Ramos (cell line): ENCODE measurements around the gene OBP2B.
"Not testable (repeated sequence)": the region's sequence is repeated elsewhere in the genome, so short reads cannot be mapped to it uniquely, and the experiment has no call there.

Experiments
- in situ Hi-C: fragments of 300-500 bp; cut with MboI; formaldehyde crosslinking; loops from one replicate; pipeline ENCODE4 v1.14.3; 2022; ENCODE audit warnings: low sequenced_read_pairs; ENCODE audit not compliant: unreplicated experiment

The OBP2B gene

DNA sequence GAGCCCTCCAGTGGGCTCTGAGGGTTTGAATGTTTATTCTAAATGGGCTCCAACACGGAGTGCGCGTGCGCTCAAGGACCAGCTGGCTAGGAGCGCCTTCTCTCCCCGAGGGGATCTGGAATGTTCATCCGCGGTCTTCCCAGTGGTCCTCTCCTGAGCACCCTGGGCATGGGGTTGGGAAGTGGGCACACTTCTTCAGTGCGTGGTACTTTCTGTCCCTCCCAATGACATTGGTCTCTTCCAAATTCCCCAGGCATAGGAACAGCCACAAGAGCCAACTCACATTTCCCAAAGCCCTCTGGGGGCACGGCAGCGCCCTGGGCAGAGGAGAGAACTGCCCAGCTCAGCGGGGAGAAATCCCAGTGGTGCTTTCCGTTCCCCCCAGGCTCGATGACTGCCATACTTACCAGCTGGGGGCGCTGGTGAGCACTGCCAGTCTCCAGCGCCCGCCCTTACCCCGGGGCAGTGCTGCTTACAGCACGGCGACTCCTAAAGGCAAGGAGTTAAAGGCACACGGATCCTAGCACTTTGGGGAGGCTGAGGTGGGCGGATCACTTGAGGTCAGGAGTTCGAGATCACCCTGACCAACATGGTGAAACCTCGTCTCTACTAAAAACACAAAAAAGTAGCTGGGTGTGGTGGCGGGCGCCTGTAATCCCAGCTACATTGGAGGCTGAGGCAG lies 29.9 kb upstream of the OBP2B start:
- in situ Hi-C loops: no loop called here

DNA sequence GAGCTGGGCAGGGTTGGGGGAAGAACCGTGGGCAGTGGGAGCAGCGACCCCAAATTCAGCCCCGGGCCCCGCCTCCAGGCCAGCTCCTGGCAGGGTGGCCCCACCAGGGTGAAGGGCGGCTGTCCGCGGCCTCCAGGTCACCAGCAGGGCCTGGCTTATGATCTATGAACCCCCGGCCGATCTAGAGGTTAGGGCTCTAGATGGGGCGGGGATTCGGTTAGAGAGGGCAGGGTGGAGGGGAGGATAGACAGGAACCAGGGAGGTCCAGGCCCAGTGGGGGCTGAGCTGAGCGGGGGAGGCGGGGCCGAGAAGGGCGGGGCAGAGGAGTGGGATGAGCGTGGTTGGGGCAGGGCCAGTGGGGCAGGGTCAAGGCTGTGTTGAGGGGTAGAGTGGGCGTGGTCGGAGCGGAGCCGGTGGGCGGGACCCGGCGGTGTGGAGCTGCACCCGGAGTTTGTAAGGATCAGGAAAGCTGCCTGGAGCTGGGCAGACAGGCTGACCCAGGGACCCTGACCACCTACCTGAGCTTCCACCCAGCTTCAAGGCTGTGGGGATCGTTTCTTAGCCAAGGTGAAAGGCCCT lies 29.3 kb upstream of the OBP2B start:
- in situ Hi-C loops: no loop called here

- in situ Hi-C loops: no loop called here
Measured at GRCh38 chr9:133237035-133237731, 28.1 kb upstream of the OBP2B start.

DNA sequence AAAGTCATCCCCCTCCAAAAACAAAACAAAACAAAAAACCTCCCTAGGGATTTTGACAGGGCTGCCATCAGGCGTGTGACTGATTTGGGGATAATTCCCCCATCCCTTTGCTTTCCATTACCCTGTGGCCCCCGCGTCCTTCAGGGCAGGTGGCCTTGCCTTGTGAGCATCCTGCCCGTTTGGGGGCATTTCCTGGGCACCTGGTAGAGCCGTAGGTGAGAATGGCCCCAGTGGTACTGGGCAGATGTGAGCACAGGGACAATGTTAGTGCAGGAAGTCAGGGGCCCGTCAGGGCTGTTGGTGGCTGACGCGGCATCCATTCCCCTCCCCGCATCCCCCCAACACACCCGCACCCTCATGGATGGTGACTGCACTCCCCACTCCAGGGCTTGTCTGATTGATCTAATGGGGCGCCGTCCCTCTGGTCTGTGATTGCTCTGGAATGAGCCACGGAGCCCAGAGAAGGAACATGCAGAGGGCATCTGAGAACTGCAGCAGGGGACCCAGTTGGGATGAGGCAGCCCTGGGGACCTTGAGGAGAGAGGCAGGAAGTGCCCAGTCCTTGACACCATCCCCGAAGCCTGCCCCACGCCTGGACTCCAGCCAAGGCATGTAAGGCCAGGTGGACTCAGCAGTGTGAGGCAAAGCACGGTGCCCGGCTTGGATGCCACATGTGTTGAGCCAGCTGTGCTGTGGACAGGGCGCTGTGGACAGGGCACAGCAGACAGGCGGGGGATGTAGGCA lies 27.4 kb upstream of the OBP2B start:
- in situ Hi-C loops: not testable (repeated sequence)

DNA sequence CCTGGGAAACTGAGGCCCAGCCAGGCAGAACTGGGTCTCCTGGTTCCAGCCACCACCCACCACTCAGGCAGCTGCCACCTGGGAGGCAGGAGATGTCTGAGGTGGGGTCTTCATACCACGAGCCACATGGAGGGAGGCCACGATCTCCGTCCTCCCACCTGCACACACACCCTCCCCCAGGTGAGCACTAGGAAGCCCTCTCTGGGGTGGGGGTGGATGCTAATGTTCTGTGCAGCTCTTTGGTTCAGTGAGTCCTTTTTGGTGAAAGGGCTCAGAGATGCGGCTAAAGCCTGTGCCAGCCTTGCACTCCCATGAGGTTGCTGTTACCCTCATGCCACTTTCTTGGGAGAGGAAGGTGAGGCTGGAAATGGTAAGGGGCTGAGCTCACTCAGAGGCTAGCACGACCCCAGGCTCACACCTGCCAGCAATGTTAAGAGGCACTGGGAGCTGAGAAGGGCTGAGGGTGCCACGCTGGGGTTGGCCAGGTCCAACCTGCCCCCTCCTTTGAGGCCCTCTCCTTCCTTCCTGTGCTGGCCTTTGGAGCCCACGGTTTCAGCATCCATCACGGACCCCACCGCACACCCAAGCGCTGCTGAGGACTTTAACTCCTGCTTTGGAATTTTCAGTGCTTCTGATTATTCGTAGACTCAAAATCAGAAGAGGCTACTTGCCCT lies 26.6 kb upstream of the OBP2B start:
- in situ Hi-C loops: no loop called here

DNA sequence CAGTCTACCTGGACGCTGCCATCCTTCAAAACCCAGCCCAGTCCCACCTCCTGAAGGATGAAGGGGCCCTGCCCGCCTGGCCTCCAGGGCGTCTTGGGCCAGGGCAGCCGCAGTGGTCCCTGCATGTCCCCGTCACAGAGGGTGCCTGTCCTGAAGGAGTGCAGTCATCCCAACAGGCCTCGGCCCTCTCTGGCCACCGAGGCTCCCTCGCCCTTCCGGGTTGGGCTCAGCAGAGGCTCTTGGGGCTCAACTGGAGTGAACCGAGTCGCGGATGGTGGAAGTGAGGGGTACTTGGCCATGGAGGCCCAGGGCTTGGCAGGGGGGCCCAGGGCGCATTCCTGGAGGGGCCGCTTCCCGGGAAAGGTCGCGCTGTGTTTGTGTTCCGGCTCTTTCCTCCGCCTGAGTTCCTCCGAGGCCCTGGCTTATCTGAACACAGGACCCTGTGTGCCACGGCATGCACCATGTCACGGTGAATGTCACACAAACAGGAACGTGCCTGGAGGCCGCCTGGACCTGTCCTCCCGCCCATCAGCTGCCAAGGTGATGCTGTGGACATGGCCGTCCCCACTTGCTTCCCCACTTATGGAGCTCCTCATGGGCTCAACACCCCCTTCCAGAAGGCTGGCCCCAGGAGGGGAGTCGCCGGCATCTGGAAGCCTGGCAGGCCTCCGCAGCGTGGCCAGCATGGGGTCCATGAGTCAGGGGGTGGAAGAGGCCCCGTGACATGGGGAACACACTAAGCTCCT lies 25.7 kb upstream of the OBP2B start:
- in situ Hi-C loops: no loop called here

DNA sequence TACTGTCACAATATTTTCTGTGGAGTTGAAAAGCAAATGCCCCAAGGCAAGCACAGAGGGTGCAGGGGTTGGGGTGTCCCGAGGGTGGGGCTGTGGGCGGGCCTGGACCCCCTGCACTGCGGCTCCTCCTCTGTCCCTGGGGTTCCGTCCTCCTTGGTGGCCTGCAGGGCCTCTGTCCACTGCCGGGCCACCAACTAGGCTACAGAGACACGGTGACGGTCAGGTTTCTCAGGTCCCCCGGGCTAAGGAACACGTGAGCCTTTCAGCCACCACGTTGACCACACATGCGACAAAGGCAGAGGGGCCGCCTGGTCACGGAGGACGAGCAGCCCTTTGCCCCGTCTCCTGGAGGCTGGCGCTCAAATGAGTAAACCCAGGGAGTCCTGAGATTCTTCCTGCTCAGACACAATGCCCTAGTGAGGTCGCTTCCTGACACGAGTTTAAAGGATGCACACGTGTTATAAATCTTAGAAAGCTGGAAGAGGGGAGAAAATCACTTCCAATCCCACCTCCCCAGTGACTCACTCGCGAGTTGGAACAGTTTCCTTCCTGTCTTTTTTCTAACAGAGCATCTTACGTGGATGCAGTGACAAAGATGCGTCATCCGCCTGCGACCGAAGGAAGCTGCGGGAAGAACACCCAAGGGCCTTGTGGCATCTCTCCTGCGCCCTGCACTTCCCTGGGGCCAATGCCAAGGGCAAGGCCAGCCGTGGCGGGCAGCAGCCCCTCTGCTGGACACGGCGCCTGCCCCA lies 24.8 kb upstream of the OBP2B start:
- in situ Hi-C loops: no loop called here

GRCh38 chr9:133231934-133232568 lies 23.0 kb upstream of the OBP2B start:
- in situ Hi-C loops: not testable (repeated sequence)

GRCh38 chr9:133230514-133230913 lies 21.5 kb upstream of the OBP2B start:
- in situ Hi-C loops: not testable (repeated sequence)

DNA sequence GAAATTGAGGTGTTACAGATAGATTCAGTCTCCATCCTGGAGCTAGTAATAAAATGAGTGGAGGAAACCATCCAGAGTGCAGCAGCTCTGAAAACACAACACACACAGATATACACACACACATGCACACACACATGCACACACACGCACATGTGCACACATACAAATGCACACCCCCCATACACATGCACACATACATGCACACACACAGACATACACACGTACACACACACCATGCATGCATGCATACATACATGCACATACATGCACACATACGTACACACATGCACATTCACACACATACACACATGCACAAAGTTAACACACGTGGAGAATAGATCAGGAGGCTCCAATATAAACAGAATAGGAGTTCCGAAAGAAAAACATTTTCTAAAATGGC lies 21.0 kb upstream of the OBP2B start:
- in situ Hi-C loops: no loop called here

DNA sequence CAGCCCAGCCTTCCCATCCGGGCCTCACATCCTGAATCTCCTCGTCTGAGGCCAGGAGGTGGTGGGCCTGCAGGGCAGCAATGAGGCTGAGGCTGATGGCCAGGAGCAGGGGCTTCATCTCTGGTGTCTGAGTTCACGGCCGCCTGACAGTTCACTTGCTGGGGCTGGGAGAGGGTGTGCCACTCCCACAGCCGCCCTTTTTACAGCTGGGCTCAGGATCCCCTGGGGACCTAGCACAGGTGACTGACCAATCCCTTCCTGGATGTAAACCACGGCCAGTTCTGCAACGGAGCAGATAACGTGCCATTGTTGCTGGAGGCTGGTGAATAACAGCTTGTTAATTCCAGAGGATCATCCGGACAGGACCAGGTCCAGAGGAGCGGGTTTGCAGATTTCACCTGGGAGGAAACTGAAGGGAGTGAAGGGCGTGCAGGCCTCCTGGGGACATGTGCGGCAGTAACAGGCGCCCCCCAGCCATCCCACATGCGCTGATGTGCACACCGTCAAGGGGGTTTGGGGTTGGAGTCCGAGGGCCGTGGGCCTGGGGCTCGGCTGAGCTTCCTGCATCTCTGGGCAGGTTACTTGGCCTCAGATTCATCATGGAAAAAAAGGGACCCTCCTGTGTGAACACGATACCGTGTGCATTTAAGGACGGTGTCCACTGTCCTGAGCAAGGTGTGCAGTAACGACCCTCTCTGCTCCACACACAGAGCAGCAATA lies 19.6 kb upstream of the OBP2B start:
- in situ Hi-C loops: not testable (repeated sequence)

DNA sequence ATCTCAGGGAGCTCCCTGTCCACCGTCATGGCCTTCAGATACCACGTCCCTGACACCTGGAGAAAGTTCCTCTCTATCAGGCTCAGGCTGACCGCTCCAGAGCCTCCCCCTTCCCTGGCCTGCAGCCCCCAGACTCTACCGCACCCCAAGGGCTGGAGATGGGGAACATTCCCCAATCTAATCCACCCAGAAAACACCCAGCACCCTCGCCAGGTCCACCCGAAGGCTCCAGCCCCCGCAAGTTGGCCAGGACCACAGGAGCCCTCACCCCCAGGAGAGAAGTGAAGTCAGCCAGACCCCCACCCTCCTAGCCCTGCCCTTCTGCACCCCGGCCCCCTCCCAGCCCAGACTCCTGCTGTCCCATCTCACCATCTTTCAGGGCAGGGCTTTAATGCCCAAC lies 18.9 kb upstream of the OBP2B start:
- in situ Hi-C loops: not testable (repeated sequence)

GRCh38 chr9:133227242-133227860 lies 18.3 kb upstream of the OBP2B start:
- in situ Hi-C loops: no loop called here

DNA sequence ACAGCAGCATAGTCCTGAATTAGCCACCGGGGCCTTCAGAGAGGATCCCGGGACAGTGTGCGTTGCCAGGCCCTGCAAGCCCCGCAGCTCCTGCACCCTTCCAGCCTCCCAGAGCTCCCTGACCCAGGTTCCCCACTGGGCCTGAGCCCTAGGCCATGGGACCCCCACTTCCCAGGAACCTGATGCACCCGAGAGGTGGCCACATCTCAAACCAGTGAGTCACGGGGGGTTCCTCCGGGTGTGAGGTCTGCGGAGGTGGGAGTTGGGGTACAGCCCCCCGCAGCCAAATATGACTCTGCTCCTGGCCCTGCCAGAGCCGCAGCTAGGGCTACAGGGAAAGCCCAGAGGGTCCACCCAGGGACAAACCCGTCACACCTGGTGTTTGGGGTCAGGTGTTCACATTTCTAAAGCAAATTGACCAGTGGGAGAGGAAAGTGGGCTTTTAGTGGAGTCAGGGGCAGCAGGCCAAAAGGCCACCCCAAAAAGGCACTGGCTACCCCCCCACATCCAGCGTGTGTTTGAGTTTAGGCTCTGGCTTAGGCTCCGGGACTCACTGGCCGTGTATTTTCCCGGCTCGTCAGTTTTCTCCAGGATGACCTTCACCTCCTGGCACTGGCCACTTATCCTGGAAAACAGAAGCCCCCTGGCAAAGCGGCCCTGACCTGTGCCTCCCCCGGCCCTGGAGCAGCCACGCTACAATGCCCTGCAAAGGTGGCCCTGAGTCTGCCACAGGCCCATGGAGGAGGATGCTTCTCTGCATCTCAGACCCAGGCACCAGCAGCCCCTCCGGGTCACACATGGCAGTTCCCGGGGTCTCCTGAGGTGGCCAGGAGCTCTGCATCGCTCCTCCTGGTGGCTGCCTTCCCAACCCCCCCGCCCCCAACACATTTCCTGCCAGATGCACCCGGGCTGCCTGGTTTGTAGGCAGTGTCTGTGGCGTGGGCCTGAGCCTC lies 17.4 kb upstream of the OBP2B start:
- in situ Hi-C loops: no loop called here

DNA sequence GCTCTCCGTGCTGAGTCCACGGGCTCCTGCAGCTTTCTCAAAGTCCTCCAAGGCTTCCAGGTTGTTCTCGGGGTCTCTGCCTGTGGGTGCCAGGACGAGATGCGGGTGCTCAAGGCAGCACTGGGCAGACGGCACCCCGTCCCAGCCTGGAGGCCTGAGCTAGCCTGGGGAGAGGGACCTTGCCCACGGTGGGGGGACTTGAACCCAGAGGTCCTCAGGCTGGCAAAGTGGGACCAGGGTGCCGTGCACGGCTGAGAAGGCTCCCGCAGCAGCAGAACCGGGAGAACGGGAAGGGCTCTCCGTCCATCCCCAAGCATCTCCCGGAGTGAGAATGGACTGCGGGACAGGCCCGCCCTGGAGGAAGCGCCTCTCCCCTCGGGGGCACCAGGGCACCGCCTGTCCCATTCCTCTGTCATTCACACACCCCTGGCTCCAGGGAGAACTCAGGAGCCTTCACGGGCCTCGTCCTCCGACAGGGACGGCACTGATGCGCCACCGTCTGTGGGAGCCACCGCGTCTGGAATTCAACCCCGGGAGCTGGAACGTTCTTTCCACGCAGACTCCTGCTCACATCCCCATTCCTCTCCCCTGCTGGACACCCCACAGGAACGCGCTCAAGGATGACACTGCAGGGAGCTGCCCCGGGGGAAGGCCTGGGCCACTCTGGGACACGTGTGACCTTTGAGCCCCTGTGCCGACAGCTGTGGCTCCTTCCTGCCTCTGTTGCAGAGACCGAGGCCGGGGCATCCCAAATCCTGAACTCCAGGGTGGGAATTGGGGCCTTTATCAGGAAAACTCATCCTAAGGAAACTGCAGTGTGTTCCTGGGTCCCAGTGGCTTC lies 16.3 kb upstream of the OBP2B start:
- in situ Hi-C loops: no loop called here

DNA sequence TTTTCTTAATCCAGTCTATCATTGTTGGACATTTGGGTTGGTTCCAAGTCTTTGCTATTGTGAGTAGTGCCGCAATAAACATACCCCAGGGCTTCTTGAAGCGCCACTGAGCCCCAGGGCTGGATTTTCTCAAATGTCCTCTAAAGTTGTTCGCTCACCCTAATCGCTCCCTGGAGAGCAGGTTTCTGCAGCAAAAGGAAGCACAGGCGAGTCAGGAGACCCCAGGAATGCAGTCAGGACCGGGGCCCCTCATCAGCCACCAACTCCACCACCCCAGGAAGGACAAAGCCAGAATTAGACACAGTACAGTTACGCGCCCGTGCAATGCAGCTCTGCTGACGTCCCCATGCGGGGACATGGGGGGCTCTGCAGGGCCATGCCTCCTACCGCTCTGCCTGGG lies 15.7 kb upstream of the OBP2B start:
- in situ Hi-C loops: no loop called here
